Endothelial cell of umbilical vein (primary cell): Measurements from ENCODE around the gene RHBDD3.

Experiments
- EZH2 ChIP-seq: IDR thresholded peaks from 2 replicates; pipeline ENCODE4 v1.6.1; 2012; ENCODE audit warnings: borderline replicate concordance, low read depth, mild to moderate bottlenecking, moderate library complexity, low read length, inconsistent platforms; ENCODE audit not compliant: severe bottlenecking
- JUN ChIP-seq: IDR thresholded peaks from 2 replicates; pipeline ENCODE4 v1.6.1; 2011; ENCODE audit warnings: borderline replicate concordance, low read depth; ENCODE audit not compliant: insufficient read length, insufficient read depth
- POLR2A ChIP-seq: IDR thresholded peaks from 2 replicates; pipeline ENCODE4 v1.6.1; 2012; ENCODE audit warnings: low read depth, mild to moderate bottlenecking, control low read depth, low read length
- TF ChIP-seq, protein P1 (sequence below), 2 donors: IDR thresholded peaks; 1 replicate in 1 of 2; 2 replicates in 1 of 2; pipeline ENCODE4 v1.5.1; 2011; ENCODE audit warnings: low read length in 2 of 2, mild to moderate bottlenecking in 2 of 2, moderate library complexity in 2 of 2, control low read depth in 1 of 2, inconsistent platforms in 1 of 2, low read depth in 1 of 2; ENCODE audit not compliant: insufficient read depth in 1 of 2; ENCODE audit errors: extremely low read depth in 1 of 2

DNA sequence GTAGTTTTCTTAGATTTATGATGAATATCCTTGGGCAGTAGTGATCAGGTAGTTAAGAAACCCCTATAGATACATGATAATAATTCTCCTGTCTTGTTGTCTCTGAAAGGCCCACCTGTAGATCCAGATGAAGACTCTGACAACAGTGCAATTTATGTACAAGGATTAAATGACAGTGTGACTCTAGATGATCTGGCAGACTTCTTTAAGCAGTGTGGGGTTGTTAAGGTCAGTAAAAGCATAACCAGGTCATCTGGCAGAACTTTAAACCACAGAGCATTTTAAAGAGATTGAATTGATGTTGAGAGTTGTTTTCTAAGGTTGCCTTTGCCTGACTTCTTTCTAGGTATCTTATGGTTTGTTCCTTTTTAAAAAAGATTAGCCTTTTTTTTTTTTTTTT, 24.6 kb upstream of the RHBDD3 start:
- TF ChIP-seq EZH2: no peak
- TF ChIP-seq, protein P1, sequence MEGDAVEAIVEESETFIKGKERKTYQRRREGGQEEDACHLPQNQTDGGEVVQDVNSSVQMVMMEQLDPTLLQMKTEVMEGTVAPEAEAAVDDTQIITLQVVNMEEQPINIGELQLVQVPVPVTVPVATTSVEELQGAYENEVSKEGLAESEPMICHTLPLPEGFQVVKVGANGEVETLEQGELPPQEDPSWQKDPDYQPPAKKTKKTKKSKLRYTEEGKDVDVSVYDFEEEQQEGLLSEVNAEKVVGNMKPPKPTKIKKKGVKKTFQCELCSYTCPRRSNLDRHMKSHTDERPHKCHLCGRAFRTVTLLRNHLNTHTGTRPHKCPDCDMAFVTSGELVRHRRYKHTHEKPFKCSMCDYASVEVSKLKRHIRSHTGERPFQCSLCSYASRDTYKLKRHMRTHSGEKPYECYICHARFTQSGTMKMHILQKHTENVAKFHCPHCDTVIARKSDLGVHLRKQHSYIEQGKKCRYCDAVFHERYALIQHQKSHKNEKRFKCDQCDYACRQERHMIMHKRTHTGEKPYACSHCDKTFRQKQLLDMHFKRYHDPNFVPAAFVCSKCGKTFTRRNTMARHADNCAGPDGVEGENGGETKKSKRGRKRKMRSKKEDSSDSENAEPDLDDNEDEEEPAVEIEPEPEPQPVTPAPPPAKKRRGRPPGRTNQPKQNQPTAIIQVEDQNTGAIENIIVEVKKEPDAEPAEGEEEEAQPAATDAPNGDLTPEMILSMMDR (IDR thresholded peaks at IDR 0.05; ENCODE audit: extremely low read depth in 1 of 2, insufficient read depth in 1 of 2, low read depth in 1 of 2, low read length in 2 of 2): no peak
- no peak for TF ChIP-seq JUN
- TF ChIP-seq POLR2A: no peak
